BE2C (cell line): ENCODE measurements around the gene AQR.

Experiments used
- DNase-seq: peaks from one replicate; pipeline ENCODE4 v3.0.0-alpha.2; 2020
- H3K27me3 ChIP-seq: fragments of 250-450 bp; sonication (Bioruptor Pico); 2 replicates; pipeline ENCODE4 v1.5.1; 2020; ENCODE audit warnings: mild to moderate bottlenecking
- H3K36me3 ChIP-seq: fragments of 250-450 bp; sonication (Bioruptor Pico); 2 replicates; pipeline ENCODE4 v1.5.1; 2020; ENCODE audit warnings: mild to moderate bottlenecking
- H3K4me1 ChIP-seq: fragments of 250-450 bp; sonication (Bioruptor Pico); 2 replicates; pipeline ENCODE4 v1.5.1; 2020
- H3K4me3 ChIP-seq: 2 replicates; pipeline ENCODE4 v1.5.1; 2011; ENCODE audit warnings: low read depth, low read length
- H3K9me3 ChIP-seq: fragments of 250-450 bp; sonication (Bioruptor Pico); 2 replicates; pipeline ENCODE4 v1.5.1; 2020
- TF ChIP-seq, protein P1 (sequence below): IDR thresholded peaks from 2 replicates; pipeline ENCODE4 v1.5.1; 2012; ENCODE audit warnings: mild to moderate bottlenecking, low read depth, low read length

Gene AQR

GRCh38 chr15:34883042-34883441 lies 86.5 kb downstream of the AQR start:
- Histone ChIP-seq H3K4me1 (no peaks in the 10 kb centered on the region), H3K36me3 (peaks cover 56% of the 10 kb centered on the region), H3K9me3 (no peaks in the 10 kb centered on the region), H3K27me3 (no peaks in the 10 kb centered on the region), H3K4me3 (no peak overlapping the region)
- no peak for DNase-seq
- TF ChIP-seq, protein P1, sequence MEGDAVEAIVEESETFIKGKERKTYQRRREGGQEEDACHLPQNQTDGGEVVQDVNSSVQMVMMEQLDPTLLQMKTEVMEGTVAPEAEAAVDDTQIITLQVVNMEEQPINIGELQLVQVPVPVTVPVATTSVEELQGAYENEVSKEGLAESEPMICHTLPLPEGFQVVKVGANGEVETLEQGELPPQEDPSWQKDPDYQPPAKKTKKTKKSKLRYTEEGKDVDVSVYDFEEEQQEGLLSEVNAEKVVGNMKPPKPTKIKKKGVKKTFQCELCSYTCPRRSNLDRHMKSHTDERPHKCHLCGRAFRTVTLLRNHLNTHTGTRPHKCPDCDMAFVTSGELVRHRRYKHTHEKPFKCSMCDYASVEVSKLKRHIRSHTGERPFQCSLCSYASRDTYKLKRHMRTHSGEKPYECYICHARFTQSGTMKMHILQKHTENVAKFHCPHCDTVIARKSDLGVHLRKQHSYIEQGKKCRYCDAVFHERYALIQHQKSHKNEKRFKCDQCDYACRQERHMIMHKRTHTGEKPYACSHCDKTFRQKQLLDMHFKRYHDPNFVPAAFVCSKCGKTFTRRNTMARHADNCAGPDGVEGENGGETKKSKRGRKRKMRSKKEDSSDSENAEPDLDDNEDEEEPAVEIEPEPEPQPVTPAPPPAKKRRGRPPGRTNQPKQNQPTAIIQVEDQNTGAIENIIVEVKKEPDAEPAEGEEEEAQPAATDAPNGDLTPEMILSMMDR, result no peak

DNA sequence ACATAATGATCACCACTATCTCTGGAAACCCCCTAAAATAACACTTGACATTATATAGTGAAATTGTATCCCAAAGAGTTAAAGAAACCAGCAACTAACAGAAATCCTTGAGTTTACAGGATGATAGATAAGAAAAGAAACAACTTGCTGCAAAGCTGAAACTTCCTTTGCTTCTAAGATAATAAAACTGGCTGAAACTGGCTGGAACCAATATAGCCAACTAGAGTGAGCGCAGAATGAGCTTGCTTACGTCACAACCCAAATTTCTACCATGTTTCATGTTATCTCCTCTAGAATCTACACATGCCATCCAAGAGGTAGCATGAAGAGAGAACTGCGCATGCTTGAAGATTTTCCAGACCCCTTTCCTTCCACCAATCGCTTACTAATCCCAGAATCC lies 90.4 kb downstream of the AQR start:
- Histone ChIP-seq H3K4me1 (no peaks in the 10 kb centered on the region), H3K27me3 (no peaks in the 10 kb centered on the region), H3K36me3 (peaks cover 49% of the 10 kb centered on the region), H3K9me3 (no peaks in the 10 kb centered on the region), H3K4me3 (no peak overlapping the region)
- TF ChIP-seq, protein P1, result no peak
- no peak for DNase-seq

DNA sequence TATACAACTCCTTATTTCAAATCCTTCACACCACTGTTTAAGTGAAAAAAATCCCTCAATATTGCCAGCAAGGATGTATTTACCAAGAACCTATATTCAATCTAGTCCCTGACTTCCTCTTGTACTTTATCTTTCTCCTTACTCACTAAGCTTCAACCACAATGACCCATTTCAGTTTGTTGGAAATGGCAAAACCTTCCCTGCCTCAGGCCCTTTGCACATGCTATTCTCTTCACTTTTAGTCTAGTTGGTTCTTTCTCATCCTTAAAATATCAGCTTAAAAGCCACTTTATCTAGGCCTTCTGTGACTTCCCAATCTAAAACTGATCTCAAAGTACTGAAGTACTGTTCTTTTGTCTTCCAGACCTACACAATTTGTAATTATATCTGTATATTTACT lies 92.9 kb downstream of the AQR start:
- H3K36me3 ChIP-seq, result peaks cover 40% of the 10 kb centered on the region
- H3K27me3 ChIP-seq, result no peaks in the 10 kb centered on the region
- TF ChIP-seq, protein P1, result no peak
- no peak overlapping the region for H3K4me3 ChIP-seq
- no peak for DNase-seq
- H3K4me1 ChIP-seq, result no peaks in the 10 kb centered on the region
- no peaks in the 10 kb centered on the region for H3K9me3 ChIP-seq

DNA sequence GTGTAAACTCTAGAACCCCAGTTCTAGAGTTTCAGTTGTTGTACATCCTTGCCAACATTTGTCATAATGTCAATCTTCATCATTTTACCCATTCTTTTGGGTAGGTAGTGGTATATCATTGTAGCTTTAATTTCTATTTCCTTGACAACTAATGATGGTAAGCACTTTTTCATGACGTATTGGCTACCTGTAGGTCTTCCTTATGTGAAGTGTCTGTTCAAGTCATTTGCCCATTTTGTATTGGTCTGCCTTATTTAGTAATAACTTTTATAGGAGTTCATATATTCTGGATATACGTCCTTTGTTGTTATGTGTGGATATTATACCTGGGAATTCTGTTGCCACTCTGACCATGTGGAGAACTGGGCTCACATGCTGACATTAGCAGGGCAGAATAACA lies 100.4 kb downstream of the AQR start:
- DNase-seq, result no peak
- no peaks in the 10 kb centered on the region for H3K4me1 ChIP-seq
- H3K36me3 ChIP-seq, result peaks cover 49% of the 10 kb centered on the region
- H3K27me3 ChIP-seq, result no peaks in the 10 kb centered on the region
- H3K9me3 ChIP-seq, result no peaks in the 10 kb centered on the region; the same call in 1 of the 2 replicates
- H3K4me3 ChIP-seq, result no peak overlapping the region
- TF ChIP-seq, protein P1, result no peak

DNA sequence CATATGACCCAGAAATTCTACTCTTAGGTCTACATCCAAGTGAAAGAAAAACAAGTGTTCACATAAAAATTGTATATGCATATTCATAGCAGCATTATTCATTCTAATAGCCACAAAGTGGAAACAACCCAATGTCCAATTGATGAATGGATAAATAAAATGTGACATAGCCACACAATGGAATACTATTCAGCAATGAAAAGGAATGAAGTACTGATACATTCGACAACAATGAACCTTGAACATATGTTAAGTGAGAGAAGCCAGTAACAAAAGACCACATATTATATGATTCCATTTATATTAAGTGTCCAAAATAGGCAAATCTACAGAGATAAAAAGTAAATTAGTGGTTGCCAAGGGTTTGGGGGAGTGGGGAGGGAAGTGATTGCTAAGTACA lies 104.0 kb downstream of the AQR start:
- H3K4me1 ChIP-seq, result no peaks in the 10 kb centered on the region
- H3K9me3 ChIP-seq, result no peaks in the 10 kb centered on the region; the same call in 1 of the 2 replicates
- no peak for DNase-seq
- TF ChIP-seq, protein P1, result no peak
- no peak overlapping the region for H3K4me3 ChIP-seq
- H3K27me3 ChIP-seq, result no peaks in the 10 kb centered on the region
- H3K36me3 ChIP-seq, result peaks cover 53% of the 10 kb centered on the region

- Histone ChIP-seq H3K9me3 (no peaks in the 10 kb centered on the region), H3K27me3 (no peaks in the 10 kb centered on the region), H3K36me3 (peaks cover 56% of the 10 kb centered on the region), H3K4me1 (no peaks in the 10 kb centered on the region), H3K4me3 (no peak overlapping the region)
- DNase-seq, result no peak
- TF ChIP-seq, protein P1, result no peak
These were observed 108.3 kb downstream of the AQR start for GRCh38 chr15:34861214-34861613.
